Activated CD4-positive, alpha-beta T cell treated with anti-CD3 and anti-CD28 coated beads, Interleukin-2, Interleukin-4, amounts not matched to agents 100 ng/mL and 50 ng/mL, durations not matched to agents 16 hours and 8 hours (primary cell): ENCODE results near the gene RPS18.

Experiments
- DNase-seq: peaks from one replicate; pipeline ENCODE4 v3.0.0-alpha.2; 2020; ENCODE audit warnings: low spot score

The RPS18 gene

DNA sequence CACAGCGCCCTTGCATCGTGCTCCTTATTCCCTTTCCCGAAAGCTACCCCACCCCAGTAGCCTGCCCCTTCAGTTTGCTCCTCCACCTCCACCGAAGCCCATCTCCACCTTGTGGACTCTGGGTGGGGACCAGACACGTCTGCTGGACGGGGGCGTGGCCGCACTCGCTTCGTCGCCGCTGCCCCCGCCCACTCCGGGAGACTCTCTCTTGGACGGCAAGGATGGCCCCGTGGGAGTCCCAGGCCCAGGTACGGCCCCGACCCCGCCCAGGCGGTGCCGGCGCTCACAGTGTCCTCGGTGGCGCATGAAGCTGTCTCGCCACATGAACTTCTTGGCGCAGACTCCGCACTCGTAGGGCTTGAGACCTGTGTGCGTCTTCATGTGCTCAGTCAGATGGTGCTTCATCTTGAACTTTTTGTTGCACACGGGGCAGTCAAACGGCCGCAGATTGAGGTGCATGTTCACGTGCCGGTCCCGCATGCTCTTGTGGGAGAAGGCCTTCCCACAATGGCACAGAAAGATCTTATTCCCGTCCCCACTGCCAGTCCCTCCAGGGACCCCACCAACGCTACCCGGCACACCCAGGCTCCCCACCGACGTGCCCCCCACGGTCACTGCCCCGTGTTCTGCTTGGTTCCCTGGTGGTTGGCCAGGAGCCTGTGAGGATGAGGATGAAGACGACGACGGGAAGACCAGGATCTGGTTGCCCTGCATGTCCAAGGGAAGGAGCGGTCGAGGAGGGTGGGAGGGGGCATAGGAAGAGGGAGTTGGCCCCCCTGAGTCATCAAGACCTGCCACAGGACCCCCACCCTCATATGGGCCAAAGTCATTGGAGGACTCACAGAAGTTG is 43.3 kb downstream of the RPS18 start:
- DNase-seq = no peak

DNA sequence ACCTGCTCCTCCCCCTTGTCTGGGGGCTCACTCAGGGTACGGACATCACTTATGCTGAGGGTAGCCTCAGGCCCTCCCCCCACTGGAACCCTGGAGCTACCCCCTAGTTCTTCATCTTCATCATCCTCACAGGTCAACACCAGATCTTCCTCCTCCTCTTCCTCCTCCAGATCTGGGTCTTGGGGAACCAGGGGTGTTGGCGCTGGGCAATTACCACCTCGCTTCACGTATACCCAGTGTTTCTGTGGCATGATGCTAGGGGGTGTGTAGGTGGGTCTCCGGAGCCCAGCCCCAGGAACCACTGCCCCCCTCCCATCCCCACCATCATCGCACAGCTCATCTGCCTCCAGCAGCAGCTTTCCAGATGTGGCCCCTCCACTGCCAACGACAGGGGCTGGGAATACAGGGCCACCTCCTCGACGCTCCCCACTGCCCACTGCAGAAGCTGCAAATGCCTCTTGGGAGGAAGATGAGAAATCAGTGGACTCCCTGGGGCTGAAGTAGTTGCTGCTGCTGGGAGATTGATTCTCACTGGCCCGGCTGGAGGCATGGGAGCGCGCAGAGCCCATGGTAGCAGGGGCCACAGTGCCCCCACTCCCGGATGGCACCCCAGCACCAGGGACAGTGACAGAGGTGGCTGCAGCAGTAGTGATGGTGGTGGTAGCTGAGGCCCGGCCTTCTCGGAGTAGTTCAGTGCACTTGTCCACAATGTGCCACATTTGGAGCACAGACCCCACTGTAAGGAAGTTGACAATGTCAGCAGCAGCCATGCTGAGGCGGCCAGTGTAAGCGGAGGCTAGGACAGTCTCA is 44.1 kb downstream of the RPS18 start:
- no peak for DNase-seq

DNA sequence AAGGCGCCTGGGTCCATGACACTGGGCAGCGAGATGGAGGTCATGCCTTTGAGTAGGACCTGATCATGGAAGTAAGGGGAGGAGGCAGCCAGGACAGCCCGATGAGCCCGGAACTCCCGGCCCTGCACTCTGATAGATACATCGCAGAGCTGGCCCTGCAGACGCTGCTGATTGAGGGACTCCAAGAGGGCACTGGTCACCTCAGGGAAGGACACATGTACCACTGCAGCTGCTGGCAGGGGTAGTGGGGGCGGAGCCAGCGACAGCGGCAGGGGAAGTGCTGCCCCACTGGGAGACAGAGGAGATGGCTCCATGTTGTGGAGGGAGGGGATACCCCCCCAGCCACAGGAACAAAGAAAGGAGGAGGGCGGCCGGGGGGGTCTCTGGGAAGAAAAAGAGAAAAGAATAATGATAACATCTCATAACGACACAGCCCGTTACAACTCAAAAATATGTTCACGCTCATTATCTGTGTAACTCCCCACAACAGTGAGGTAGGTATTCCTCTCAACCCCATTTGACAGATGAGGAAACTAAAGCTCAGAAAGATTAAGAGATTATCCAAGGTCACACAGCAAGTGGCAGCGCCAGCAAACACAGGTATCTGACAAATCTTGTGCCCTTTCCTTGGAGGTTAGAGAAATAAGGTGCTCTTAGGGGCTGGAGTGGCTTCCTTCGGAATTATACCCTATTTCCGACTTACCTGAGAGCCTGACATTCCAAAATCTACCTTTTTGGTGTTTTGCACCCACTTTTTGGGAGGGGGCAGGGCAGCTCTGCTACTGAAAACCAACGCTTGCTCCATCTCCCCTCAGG is 44.9 kb downstream of the RPS18 start:
- no peak for DNase-seq

DNA sequence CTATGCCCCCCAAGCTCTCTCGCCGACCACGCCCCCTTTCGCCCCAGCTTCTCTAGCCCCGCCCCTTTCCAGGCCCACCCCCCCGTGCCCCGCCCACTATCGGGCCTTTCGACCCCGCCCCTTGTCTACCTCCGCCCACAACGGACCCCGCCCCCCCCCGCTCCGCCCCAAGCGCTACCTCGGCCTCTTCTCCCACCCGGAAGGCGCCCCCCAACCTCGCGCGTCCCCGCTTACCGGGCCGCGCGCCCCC is 45.5 kb downstream of the RPS18 start:
- no peak for DNase-seq

DNA sequence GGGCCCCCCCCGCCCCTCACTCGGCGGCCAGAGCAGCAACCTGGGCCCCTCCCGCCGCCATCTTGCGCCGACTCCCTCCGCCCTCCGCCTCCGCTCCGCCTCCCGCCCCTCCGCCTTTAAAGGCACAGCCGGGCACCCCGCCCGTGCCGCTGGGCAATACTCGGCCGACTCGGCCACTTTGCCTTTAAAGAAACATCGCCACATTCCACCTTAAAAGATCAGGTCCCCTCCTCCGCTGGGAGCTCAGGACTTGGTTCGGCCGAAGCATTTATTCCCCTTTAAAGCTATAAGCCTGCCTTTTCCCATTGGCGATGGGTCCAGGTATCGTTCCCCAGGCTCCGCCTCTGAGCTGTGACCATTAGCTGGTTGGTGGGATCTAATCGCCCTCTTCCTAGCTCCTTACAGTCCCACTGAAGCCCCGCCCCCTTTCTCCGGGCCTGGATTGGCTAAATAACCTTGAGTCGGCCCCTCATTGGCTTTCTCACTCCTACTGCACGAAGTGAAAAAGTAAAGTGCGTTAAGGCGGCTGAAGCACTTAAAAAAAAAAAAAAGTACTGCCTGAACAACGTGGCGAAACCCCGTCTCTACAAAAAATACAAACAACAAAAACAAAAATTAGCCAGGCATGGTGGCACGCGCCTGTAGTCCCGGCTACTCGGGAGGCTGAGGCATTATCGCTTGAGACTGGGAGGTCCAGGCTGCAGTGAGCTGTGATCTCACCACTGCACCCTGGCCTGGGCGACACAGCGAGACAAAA is 46.0 kb downstream of the RPS18 start, which contains the start of gene ZBTB22:
Gene ZBTB22 (minus strand): TSS at position 76 of the 757 bp plus-strand sequence. CDS start 828 bp downstream, outside the sequence.
- peak; percentile 96 for DNase-seq

DNA sequence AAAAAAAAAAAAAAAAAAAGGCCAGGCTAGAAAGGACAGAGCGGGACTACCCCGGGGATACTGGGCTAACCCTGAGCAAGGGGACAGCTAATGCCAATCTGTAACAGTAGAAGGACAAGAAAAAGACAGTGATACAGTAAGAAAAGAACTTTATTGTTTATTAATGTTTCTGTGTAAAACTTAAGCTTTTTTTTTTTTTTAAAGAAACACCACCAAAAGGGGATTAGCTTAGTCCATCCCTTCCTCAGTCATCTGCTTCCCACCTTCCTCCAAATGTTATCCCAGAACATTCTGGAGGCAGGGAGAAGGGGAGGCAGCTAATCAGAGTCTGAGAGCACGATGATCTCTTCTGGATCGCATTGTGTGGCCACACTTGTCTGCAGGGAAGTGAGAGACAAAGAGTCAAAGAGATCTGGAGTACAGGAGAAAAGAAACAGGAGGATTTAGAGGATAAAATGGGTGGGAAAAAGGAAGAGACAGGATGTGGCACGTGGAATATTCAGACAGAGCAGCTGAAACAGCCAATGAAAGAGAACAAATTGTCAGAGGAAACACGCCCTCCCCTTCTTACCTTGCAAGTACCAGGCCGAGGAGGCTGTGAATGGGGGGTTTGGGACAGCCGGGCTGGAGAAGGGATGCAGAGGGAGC is 46.7 kb downstream of the RPS18 start:
- no peak for DNase-seq

DNA sequence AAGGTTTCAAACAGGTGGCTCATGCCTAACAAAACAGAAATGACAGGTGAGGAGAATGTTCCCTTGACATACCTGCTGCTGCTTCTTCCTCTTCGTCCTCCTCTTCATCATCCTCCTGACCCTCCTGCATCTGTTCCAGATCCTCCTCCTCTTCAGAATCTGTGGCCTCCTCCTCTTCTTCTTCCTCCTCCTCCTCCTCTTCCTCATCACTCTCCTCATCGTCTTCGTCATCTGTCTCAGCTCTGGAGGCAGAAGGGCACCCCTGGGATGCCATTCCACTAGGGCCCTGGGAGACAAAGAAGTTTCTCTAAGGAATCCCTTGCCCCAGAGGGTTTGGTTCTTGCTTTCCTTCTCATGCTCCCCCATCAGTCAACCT is 48.1 kb downstream of the RPS18 start:
- DNase-seq = no peak

DNA sequence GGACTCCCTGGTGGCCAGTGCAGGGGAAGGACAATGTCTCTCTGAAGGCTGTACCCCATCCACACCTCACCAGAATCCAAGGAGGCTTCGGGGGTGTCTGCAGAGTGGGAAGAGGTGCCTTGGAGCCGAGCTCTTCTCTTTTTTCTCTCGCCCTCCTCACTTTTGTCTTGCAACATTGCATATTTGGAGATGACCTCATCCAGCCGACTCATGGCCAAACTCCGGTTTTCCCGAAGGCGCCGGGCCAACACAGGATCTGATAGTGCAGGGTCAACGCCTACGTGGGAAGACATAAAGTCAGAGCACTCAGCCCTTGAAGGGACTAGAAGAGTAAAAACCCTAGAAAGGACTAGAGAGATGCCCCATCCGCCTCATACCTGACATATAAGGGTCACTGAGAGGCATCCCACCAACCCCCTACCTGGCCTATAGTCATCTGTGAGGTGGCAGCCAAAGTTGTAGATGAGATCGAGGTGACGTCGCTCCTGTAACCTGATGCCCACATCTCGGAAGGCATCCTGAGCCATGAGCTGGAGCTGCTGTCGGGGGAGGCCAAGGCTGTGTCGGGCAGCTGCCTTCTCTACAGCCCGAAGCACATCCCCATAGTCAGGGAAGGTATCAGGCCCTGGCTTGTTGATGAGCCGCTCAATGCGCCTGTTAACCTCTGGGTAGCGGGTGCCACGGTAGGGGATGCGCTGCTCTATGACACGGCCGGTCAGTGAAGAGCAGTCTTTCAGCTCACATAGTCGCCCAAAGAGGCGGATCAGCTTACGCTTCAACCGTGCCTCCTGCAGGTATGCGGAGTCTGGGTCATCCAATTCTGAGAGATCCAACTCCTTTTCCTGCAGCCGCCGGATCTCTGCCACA is 48.7 kb downstream of the RPS18 start:
- DNase-seq = no peak

DNA sequence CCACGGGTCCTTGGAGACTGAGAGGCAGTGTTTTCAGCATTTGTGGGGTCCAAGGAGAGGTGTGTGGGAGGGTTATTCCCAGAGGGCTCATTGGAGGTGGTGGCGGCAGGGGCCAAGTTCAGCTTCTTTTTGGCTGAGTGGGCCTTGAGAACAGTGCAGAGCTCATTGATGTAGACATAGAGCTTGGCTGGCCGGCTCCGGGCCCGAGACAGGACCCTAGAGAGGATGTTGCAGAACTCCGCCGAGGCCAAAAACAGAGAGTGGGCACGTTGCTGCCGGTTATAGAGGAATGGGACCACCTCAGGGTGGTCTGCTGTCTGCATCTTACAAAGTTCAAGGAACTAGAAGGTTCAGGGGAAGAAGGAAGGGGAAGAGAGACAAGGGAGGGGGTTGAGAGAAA is 49.4 kb downstream of the RPS18 start:
- DNase-seq = no peak

DNA sequence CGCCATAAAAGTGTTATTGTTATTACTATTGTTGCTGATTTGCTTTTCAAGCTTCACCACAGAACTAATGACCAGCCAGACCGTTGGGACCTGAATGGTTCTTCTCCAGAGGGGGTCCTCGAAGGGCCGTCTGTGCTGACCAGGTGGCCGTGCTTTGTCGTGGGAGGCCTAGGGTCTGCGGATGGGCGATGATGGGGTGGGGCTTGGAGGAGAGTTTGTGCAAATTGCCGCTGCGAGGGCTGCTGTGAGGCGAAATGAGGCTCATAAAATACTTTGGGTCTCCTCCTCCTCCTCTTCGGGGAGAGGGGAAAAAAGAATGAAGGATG is 51.7 kb downstream of the RPS18 start:
- no peak for DNase-seq

DNA sequence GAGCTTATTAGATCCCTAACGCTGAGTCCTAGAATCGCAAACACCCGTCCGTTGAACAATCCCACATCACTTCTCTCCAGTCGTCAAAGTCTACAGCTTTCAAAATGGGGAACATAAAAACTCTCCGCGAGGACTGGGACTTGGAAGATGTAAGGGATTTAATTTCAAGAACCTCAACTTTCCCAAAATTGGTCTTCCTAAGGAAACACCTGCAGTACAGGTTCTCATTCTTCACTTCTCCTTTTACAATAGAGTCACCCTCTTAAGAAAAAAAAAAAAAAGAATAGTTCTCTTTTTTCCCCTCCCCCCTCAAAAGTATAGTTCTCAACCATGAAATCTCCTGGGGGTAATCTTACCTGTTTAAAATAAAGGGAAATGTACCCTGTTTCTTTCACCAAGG is 52.2 kb downstream of the RPS18 start:
- no peak for DNase-seq
